ENCODE measurements around the gene GYS2.

Gene GYS2

DNA sequence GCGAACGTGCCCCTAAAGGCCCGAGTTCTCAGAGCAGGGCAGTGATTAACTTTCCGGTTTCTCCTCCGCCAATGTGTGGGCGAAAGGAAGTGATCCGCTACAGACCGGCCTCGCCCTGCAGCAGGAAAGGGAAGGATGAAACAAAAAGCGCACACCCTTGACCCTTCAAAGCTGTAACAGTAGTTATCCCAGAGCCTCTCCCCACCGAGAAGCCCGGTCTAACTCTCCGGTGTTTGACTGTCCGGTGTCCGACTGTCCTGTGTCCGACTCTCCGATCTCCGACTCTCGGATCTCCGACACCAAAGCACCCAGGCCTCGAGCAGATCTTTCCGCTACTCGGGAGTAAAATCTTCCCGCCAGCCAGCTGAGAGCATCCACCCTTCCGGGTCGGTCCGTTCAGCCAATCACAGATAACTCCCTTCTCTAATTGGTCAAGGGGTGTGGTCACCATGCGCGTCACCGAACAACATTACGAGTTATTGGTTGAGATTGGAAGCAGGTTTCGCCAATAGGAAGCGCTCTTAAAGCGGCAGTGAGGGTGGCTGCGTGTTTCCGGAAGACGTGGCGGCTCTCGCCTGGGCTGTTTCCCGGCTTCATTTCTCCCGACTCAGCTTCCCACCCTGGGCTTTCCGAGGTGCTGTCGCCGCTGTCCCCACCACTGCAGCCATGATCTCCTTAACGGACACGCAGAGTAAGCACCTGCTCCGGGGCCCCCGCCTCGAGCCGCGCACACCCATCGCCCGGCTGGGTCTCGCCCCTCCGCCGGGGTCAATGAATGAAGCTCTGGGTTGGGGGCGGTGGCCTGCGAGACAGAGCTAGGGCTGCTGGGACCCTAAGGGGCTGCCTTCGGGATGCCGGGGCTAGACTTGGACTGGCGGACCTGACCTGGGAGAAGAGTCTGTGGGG is 103.1 kb downstream of the GYS2 start, which contains the start of the genes GOLT1B and RECQL:
TSS of gene GOLT1B (plus strand) at position 532 of the 906 bp plus-strand sequence. CDS start at position 667, 135 bp downstream.
TSS of gene RECQL (minus strand) at position 378 of the 906 bp plus-strand sequence. CDS start 2,065 bp downstream, outside the sequence.
- DNase-seq: peak; percentile 98

GRCh38 chr12:21500786-21501257 is 103.8 kb downstream of the GYS2 start:
- no peak for DNase-seq

- no peak for DNase-seq
Observed at GRCh38 chr12:21499765-21500164, 104.9 kb downstream of the GYS2 start.

Data from fibroblast of skin of right biceps (primary cell).